Activated CD4-positive, CD25-positive, alpha-beta regulatory T cell (primary cell): ENCODE measurements around the gene ARHGEF33.

Source experiments
- DNase-seq, 4 experiments: peaks; one replicate each; lab custom pipeline; 2025; lab: John Stamatoyannopoulos, UW

Gene ARHGEF33

GRCh38 chr2:38889575-38889974 lies at the start of gene ARHGEF33:
ARHGEF33 (plus strand) TSS chr2:38889875; CDS start chr2:38919448, 29,573 bp downstream.
- DNase-seq = no peak

GRCh38 chr2:38850045-38850444 lies 39.6 kb upstream of the ARHGEF33 start:
- no peak for DNase-seq

GRCh38 chr2:38856165-38856564 lies 33.5 kb upstream of the ARHGEF33 start:
- no peak for DNase-seq

- no peak for DNase-seq
These were observed 27.2 kb upstream of the ARHGEF33 start for GRCh38 chr2:38862476-38862875.

GRCh38 chr2:38863061-38863695 lies 26.5 kb upstream of the ARHGEF33 start:
- DNase-seq = no peak

GRCh38 chr2:38866773-38867443 lies 22.8 kb upstream of the ARHGEF33 start:
- no peak for DNase-seq

- DNase-seq = no peak
These were observed 18.2 kb upstream of the ARHGEF33 start for GRCh38 chr2:38871432-38871831.

- no peak for DNase-seq
These were observed 15.9 kb upstream of the ARHGEF33 start for GRCh38 chr2:38873763-38874162.

- no peak for DNase-seq
These were observed 14.5 kb upstream of the ARHGEF33 start for GRCh38 chr2:38875227-38875575.

GRCh38 chr2:38875576-38876367 lies 13.9 kb upstream of the ARHGEF33 start, which contains the start of the genes DHX57 and MORN2:
DHX57 (minus strand) TSS chr2:38875934; CDS start chr2:38868405, 7,529 bp downstream.
MORN2 (plus strand) TSS chr2:38875976.
- DNase-seq = peak; percentile 62 to 67 (median 64)

- no peak for DNase-seq
These were observed 13.3 kb upstream of the ARHGEF33 start for GRCh38 chr2:38876407-38876806.

- DNase-seq = no peak
These were observed 3.6 kb upstream of the ARHGEF33 start for GRCh38 chr2:38886063-38886462.

GRCh38 chr2:38887347-38887746 lies 2.3 kb upstream of the ARHGEF33 start:
- DNase-seq = no peak

GRCh38 chr2:38887902-38888554 lies 1.6 kb upstream of the ARHGEF33 start:
- no peak for DNase-seq

GRCh38 chr2:38889045-38889444 lies 630 bp upstream of the ARHGEF33 start:
- DNase-seq = no peak

- DNase-seq = no peak
These were observed 3.1 kb downstream of the ARHGEF33 start for GRCh38 chr2:38892819-38893218.

GRCh38 chr2:38898256-38898655 lies 8.6 kb downstream of the ARHGEF33 start:
- DNase-seq = no peak

- no peak for DNase-seq
These were observed 11.1 kb downstream of the ARHGEF33 start for GRCh38 chr2:38900726-38901125.

- no peak for DNase-seq
These were observed 15.6 kb downstream of the ARHGEF33 start for GRCh38 chr2:38905251-38905650.

- no peak for DNase-seq
These were observed 17.6 kb downstream of the ARHGEF33 start for GRCh38 chr2:38907242-38907641.

- DNase-seq = no peak
These were observed 18.3 kb downstream of the ARHGEF33 start for GRCh38 chr2:38907743-38908562.
